Adipocyte (in vitro differentiated cells): ENCODE results near the gene BAK1.
A peak's percentile ranks its signal among the peaks of the same experiment; 100 is the strongest.

Experiments
- DNase-seq: peaks from one replicate; pipeline ENCODE4 v3.0.0-alpha.2; 2015; ENCODE audit warnings: low read depth
- H3K27me3 ChIP-seq: replicated peaks from 2 replicates; pipeline ENCODE4 v1.7.0; 2013; ENCODE audit warnings: mild to moderate bottlenecking, low read length, moderate library complexity; ENCODE audit not compliant: control insufficient read depth, insufficient read depth
- H3K36me3 ChIP-seq: 2 replicates; pipeline ENCODE4 v1.7.0; 2013; ENCODE audit warnings: low read length, mild to moderate bottlenecking, moderate library complexity; ENCODE audit not compliant: control insufficient read depth, insufficient read depth, severe bottlenecking
- H3K4me1 ChIP-seq: 2 replicates; pipeline ENCODE4 v1.7.0; 2013; ENCODE audit warnings: mild to moderate bottlenecking, low read length, moderate library complexity; ENCODE audit not compliant: control insufficient read depth, insufficient read depth
- H3K4me3 ChIP-seq: 2 replicates; pipeline ENCODE4 v1.7.0; 2013; ENCODE audit warnings: mild to moderate bottlenecking, low read length, moderate library complexity
- H3K9ac ChIP-seq: 2 replicates; pipeline ENCODE4 v1.7.0; 2013; ENCODE audit warnings: mild to moderate bottlenecking, low read length, moderate library complexity
- H3K9me3 ChIP-seq: 2 replicates; pipeline ENCODE4 v1.7.0; 2013; ENCODE audit warnings: mild to moderate bottlenecking, low read length, moderate library complexity; ENCODE audit not compliant: control insufficient read depth

BAK1 gene

DNA sequence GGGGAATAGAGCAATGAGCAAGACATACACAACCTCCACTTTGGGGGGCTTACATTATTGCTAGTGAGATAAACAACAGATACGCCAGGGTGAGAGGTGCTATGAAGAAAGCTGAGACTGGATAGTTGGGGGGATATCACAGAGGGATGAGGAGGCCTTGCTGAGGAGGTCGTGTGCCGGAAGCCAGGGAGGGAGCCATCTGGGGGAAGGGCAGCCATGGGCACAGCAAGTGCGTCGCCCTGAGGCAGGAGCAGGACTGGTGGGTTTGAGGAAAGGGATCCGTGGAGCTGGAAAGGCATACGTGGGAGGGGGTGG, 12.2 kb upstream of the BAK1 start:
- Histone ChIP-seq H3K9me3 (no peaks in the 10 kb centered on the region), H3K9ac (no peak overlapping the region), H3K4me3 (no peak overlapping the region), H3K27me3 (no peaks in the 10 kb centered on the region), H3K4me1 (peaks cover 10% of the 10 kb centered on the region), H3K36me3 (no peaks in the 10 kb centered on the region)
- no peak for DNase-seq

DNA sequence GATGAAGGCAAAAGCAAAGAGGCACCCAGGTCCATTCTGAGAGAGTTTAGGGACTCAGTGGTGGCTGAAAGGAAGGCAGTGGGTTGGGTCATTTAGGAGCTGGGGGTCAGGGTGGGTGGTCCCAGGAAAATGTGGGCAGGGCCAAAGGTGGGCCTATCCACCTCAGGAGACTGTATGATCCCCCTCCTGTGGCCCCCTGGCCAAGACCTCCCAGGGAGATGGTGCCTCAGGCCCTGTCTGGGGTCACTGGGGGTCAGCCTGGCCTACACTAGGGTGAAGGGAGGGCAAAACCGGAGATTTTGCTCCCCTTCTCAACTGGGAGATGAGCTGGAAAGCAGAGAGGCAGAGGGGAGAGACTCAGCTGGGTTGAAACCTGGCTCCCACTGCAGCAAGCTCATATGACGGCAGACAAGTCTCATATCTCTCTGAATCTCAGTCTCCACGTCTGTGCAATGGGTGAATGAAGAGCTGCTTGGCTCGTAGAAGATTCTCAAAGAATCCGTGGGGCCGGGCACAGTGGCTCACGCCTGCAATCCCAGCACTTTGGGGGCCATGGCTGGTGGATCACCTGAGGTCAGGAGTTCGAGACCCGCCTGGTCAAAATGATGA, 11.5 kb upstream of the BAK1 start:
- Histone ChIP-seq H3K4me3 (no peak overlapping the region), H3K27me3 (no peaks in the 10 kb centered on the region), H3K36me3 (no peaks in the 10 kb centered on the region), H3K9me3 (no peaks in the 10 kb centered on the region), H3K4me1 (peaks cover 10% of the 10 kb centered on the region), H3K9ac (no peak overlapping the region)
- no peak for DNase-seq

DNA sequence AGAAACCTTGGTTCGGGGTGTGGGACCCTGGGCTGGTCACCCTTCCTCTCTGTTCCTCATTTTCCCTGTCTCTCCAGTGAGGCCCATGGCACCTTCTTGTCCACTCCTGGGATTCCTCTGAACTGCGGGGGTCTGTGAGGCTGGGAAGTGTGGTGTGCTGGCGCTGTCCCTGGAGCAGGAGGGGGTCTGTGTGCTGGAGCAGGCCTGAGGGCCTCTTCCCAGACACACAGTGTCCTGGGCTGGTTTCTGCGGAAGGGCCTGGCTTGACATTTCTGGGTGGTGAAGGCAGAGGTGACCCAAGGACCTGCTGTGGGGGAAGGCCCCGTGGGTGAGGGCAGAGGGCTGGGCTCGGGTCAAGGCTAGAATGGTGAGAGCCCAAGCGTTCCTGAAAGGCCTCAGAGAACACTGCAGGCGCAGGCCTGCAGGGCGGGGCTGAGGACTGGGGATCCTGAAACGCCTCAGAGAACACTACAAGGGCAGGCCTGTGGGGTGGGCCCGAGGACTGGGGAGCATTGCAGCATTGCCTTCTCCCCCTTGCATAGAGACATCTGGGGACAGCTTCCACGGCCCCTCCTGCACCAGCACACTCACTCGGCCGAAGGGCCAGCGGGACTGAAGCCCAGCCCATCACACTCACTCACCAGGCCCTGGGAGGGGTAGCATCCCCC, 10.6 kb upstream of the BAK1 start:
- Histone ChIP-seq H3K4me1 (peaks cover 10% of the 10 kb centered on the region), H3K36me3 (no peaks in the 10 kb centered on the region), H3K4me3 (no peak overlapping the region), H3K9ac (peak overlapping the region; percentile 25), H3K27me3 (no peaks in the 10 kb centered on the region), H3K9me3 (no peaks in the 10 kb centered on the region)
- no peak for DNase-seq

DNA sequence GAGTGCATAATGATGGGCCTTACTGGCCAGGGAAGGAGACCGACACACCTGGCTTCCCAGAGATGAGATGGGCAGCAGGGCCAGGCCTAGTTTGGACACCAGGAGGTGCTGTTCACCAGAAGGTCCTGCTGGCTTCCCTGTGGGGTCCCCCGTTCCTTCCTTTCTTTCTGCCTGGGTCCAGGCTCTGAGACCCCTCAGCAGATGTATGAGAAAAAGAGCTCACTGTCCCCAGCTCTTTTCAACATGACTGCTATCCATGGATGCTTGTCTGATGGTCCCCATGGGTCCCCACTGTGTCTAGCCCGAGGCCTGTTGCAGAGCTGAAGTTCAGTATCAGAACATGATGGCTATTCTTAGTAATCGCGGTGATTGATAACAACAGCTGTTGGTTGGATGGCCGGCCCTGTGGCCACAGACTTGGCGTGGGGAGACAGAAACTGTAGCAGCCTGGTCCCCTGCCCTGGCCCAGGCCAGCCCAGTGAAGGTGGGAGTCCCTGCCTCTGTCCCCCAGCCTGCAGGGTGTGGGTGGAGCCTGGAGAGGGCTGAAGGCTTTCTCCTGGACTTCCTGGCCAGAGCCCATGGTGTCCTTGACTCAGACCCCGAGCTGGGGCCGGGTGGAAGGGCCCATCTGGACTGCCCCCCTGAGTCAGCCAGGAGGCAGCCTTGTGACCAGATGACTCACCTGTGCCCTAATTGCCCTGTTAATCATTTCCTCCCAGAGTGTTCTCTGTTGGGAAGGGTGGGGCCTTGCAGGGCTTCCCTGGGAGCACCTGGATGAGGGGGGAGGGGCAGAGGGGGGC, 9.9 kb upstream of the BAK1 start:
- no peaks in the 10 kb centered on the region for H3K9me3 ChIP-seq
- H3K4me3 ChIP-seq = no peak overlapping the region
- no peaks in the 10 kb centered on the region for H3K36me3 ChIP-seq
- DNase-seq = peak; percentile 74
- H3K27me3 ChIP-seq = no peaks in the 10 kb centered on the region
- H3K4me1 ChIP-seq = peaks cover 10% of the 10 kb centered on the region
- peak overlapping the region; percentile 37 for H3K9ac ChIP-seq

DNA sequence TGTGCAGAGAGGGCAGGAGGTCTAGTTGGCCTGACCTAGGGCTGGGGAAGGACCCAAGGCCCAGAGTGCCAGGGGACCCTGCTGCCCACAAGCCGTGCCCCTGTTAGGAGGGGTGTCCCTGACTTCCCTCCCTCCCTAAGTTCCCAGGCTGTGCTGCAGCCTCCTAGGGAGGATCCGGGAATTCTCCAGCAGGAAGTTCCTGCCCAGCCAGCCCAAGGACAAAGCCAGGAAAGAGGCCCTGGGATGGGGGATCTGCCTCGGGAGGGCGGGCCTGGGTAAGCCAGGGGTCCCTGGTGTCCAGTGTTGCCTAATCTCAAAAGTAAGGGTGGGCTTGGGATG, 9.3 kb upstream of the BAK1 start:
- H3K27me3 ChIP-seq = no peaks in the 10 kb centered on the region

DNA sequence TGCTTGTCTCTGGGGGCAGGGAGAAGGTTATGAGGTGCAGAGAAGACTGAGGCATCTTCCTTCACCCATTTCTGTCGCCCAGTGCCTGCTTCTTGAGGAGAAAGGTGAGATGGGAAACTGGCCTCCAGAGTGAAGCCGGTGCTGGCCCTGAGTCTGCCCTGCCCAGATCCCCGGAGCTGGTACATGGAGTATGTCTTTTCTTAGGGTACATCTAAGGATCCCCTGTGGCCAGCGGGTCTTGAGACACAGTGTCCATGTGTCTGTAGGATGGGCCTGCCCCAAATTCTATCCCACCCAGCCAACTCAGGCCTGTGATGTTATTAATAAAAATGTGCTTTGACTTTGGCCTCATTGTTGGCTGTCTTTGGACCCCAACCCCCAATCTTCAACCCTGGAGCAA, 8.8 kb upstream of the BAK1 start:
- Histone ChIP-seq H3K27me3 (no peaks in the 10 kb centered on the region), H3K9ac (no peak overlapping the region), H3K36me3 (no peaks in the 10 kb centered on the region), H3K9me3 (no peaks in the 10 kb centered on the region), H3K4me1 (peaks cover 10% of the 10 kb centered on the region), H3K4me3 (no peak overlapping the region)
- DNase-seq = no peak

More for the DNA sequence above, 9.3 kb upstream of the BAK1 start:
- Histone ChIP-seq H3K4me3 (no peak overlapping the region), H3K9me3 (no peaks in the 10 kb centered on the region), H3K9ac (no peak overlapping the region), H3K36me3 (no peaks in the 10 kb centered on the region), H3K4me1 (peaks cover 10% of the 10 kb centered on the region)
- DNase-seq = no peak

DNA sequence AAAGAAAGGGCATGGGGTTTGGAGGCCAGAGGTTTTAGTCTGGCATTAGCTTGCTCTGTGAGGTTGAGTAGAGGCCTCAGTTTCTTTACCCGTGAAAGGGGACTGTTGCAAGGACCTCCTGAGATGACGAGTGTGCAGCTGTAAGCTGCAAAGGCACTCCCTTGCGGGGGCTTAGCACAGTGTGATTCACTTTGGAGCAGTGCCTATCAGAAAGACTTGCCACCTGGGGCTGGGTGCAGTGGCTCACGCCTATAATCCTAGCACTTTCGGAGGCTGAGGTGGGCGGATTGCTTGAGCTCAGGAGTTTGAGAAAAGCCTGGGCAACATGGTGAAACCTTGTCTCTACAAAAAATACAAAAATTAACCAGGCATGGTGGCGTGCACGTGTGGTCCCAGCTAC, 7.5 kb upstream of the BAK1 start:
- H3K36me3 ChIP-seq = no peaks in the 10 kb centered on the region
- peaks cover 10% of the 10 kb centered on the region for H3K4me1 ChIP-seq
- H3K9ac ChIP-seq = no peak overlapping the region
- no peaks in the 10 kb centered on the region for H3K9me3 ChIP-seq
- no peaks in the 10 kb centered on the region for H3K27me3 ChIP-seq
- no peak overlapping the region for H3K4me3 ChIP-seq
- no peak for DNase-seq

DNA sequence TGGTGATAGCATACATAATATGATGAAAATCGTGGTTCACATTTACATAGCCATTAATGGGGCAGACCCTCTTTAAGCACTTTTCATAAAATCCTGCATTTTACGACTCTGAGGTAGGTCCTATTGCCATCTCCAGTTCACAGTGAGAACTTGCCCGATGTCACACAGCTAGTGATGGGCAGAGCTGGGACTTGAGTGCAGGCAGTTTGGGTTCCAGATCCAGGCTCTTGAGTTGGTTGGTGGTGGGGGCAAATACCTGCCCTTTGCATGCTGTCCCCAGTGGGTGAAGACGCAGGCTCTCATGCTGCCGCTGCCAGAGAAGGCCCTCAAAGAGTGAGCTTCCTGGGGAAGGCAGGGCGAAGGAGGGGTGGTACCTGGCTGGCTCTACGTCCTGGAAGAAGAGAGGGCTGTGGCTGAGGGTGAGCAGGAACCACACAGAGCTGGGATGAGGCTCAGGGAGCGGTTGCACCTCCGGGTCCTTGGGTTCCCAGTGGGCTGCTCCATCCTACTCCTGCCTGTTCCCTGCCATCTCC, 6.1 kb upstream of the BAK1 start:
- H3K27me3 ChIP-seq = no peaks in the 10 kb centered on the region
- peaks cover 10% of the 10 kb centered on the region for H3K4me1 ChIP-seq
- H3K4me3 ChIP-seq = no peak overlapping the region
- no peak for DNase-seq
- H3K36me3 ChIP-seq = no peaks in the 10 kb centered on the region
- H3K9ac ChIP-seq = no peak overlapping the region
- H3K9me3 ChIP-seq = no peaks in the 10 kb centered on the region

DNA sequence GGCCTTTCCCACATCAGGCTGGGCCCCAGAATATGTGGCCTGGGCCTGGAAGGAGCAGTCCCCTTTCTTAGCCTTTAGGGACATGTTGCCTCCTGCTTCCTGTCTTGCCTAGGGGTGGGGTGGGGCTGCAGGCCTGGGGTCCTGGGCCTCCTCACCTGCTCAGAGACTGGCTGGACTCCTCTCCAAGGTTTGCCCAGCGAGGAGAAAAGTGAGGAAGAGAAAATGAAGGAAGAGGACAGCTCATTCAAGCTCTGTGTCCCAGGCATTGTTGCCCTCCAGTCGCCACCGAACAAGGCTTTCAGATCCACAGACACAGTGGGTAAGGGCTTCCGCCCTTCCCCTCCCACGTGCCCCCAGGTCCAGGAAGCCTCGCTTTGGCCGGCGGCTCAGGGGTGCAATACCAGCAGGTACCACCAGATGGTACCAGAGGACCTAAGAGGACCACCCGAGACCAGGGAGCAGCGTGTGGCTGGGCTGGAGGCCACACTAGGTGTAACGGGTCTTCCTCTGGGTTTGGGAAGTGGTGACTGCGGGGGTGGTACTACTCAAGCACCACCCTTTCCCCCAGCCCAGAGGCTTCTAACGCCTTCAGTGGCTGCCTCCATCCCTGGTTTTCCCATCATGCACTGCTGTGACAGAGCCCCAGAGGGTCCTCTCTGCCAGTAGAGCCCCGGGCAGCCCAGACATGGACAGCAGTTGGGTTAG, 5.5 kb upstream of the BAK1 start:
- Histone ChIP-seq H3K27me3 (no peaks in the 10 kb centered on the region), H3K9ac (no peak overlapping the region), H3K4me3 (no peak overlapping the region), H3K4me1 (peaks cover 8% of the 10 kb centered on the region), H3K9me3 (no peaks in the 10 kb centered on the region), H3K36me3 (no peaks in the 10 kb centered on the region)
- peak; percentile 89 for DNase-seq

DNA sequence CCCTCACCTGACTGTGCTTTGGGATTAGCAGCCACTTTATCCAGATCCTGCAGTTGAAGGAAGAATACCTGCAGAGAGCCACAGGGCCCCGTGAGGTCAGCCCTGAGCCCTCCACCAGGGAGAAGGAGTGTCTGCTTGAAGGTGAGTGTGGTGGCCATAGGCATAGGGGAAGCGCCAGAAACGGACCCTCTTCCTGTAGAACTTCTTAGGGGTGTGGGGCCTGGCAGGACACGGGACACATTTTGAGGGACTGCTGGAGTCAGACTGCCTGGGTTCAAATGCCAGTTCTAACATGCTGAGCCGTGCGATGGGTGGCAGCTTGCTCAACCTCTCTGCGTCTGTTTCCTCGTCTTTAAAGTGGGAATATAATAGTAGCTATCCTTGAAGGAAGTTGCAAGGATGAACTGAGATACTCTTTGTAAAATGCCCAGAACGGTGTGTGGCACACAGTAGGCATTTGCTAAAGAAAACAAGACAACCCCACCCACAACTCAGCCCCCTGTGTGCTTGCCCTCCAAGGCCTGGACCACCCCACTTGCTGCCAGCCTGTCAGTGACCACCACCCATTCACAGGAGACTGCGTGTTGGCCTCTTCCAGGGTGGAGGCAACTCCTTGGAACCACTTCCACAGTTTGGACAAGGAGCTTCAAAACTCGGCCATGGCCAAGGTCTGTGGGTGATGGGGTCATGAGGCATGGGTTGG, 4.8 kb upstream of the BAK1 start:
- Histone ChIP-seq H3K36me3 (no peaks in the 10 kb centered on the region), H3K4me3 (no peak overlapping the region), H3K9me3 (no peaks in the 10 kb centered on the region), H3K9ac (no peak overlapping the region), H3K4me1 (peaks cover under 1% of the 10 kb centered on the region), H3K27me3 (no peaks in the 10 kb centered on the region)
- DNase-seq = no peak
